Tibial nerve (tissue), 4 donors: ENCODE data around the gene WIPF3. TPM values are rescaled to one million over a fixed set of nuclear protein-coding genes. Genes with fewer than 3 reads are reported as not detected.

Experiments used
- DNase-seq, 2 donors: peaks; one replicate each; pipeline ENCODE4 v3.0.0-alpha.2; 2019; ENCODE audit warnings: low spot score in 2 of 2
- H3K27ac ChIP-seq, 4 donors: fragments of 200-600 bp; sonication (generic) in 3 of 4; one replicate each; pipeline ENCODE4 v1.5.1; 2017 to 2019; ENCODE audit warnings: mild to moderate bottlenecking in 1 of 4
- H3K27me3 ChIP-seq, 2 donors: fragments of 200-600 bp; sonication (generic) in 1 of 2; one replicate each; pipeline versions ENCODE4 v1.5.1 to v1.6.0; 2017 to 2019
- H3K36me3 ChIP-seq, 3 donors: fragments of 200-600 bp; sonication (generic); one replicate each; pipeline ENCODE4 v1.5.1; 2018 to 2019
- H3K4me1 ChIP-seq, 4 donors: fragments of 200-600 bp; sonication (generic) in 3 of 4; one replicate each; pipeline ENCODE4 v1.5.1; 2017 to 2019
- H3K4me3 ChIP-seq, 4 donors: fragments of 200-600 bp; sonication (generic) in 3 of 4; one replicate each; pipeline ENCODE4 v1.5.1; 2017 to 2019; ENCODE audit warnings: mild to moderate bottlenecking in 1 of 4, moderate library complexity in 1 of 4
- H3K9me3 ChIP-seq, 4 donors: fragments of 200-600 bp; sonication (generic) in 3 of 4; one replicate each; pipeline ENCODE4 v1.5.1; 2017 to 2019
- CTCF ChIP-seq, 5 experiments: fragments of 200-600 bp in 3 of 5; fragments of 450-650 bp in 2 of 5; sonication (generic) in 3 of 5; IDR thresholded peaks; one replicate each; pipeline ENCODE4 v1.5.1; 2016 to 2019; ENCODE audit warnings: antibody characterized with exemption in 5 of 5, mild to moderate bottlenecking in 3 of 5, moderate library complexity in 2 of 5
- EP300 ChIP-seq, 2 donors: sonication (generic); formaldehyde crosslinking; IDR thresholded peaks; one replicate each; pipeline ENCODE4 v1.6.1; 2017; ENCODE audit warnings: antibody characterized with exemption in 2 of 2, mild to moderate bottlenecking in 1 of 2
- POLR2A ChIP-seq, 2 donors: fragments of 450-650 bp; IDR thresholded peaks; one replicate each; pipeline ENCODE4 v1.6.1; 2017; ENCODE audit warnings: antibody characterized with exemption in 2 of 2, mild to moderate bottlenecking in 2 of 2, moderate library complexity in 2 of 2
- WGBS, 2 donors: methylation state at CpG; one replicate each; pipeline ENCODE4 v1.1.5; 2018; 5-methylcytosine and 5-hydroxymethylcytosine counted together
- total RNA-seq, 4 donors: library from RNA; depleted of rRNA; stranded (reverse); fragments of >200 nt; gene quantifications; one replicate each; pipeline ENCODE4 v1.1.0, GENCODE V29; 2016

Gene WIPF3
- total RNA-seq, 4 donors from 2014 or later = 2.4 to 4.2 (median 3.7) TPM

GRCh38 chr7:29857654-29858053 is 51.3 kb downstream of the WIPF3 start:
- TF ChIP-seq CTCF (IDR thresholded peaks at IDR 0.05) (no peak), EP300 (IDR thresholded peaks at IDR 0.05) (no peak), POLR2A (IDR thresholded peaks at IDR 0.05) (no peak)
- no peak for DNase-seq
- Histone ChIP-seq H3K27ac (no peak overlapping the region), H3K4me1 (no peaks in the 10 kb centered on the region), H3K4me3 (no peak overlapping the region), H3K9me3 (no peaks in the 10 kb centered on the region), H3K27me3 (no peaks in the 10 kb centered on the region), H3K36me3 (no peaks in the 10 kb centered on the region)

- no peak for DNase-seq
- H3K9me3 ChIP-seq = no peaks in the 10 kb centered on the region
- 58 to 69% methylated on average over 4 of the region's 4 CpGs for WGBS, 2 donors
- no peaks in the 10 kb centered on the region for H3K27me3 ChIP-seq
- no peak overlapping the region for H3K4me3 ChIP-seq
- H3K36me3 ChIP-seq = no peaks in the 10 kb centered on the region
- H3K27ac ChIP-seq = no peak overlapping the region
- H3K4me1 ChIP-seq = no peaks in the 10 kb centered on the region
- TF ChIP-seq CTCF (IDR thresholded peaks at IDR 0.05) = no peak
- TF ChIP-seq POLR2A (IDR thresholded peaks at IDR 0.05) = no peak
- TF ChIP-seq EP300 (IDR thresholded peaks at IDR 0.05) = no peak
These were observed 52.1 kb downstream of the WIPF3 start for GRCh38 chr7:29858191-29858951.

- WGBS, 2 donors = 90 to 93% methylated on average over 5 of the region's 5 CpGs
These were observed 52.8 kb downstream of the WIPF3 start for GRCh38 chr7:29859104-29859503.

GRCh38 chr7:29859524-29860185 is 53.3 kb downstream of the WIPF3 start:
- Histone ChIP-seq H3K36me3 (no peaks in the 10 kb centered on the region), H3K4me1 (peaks cover 0 to 5% (median 2%) of the 10 kb centered on the region in 4 donors), H3K27me3 (no peaks in the 10 kb centered on the region), H3K9me3 (no peaks in the 10 kb centered on the region), H3K27ac (no peak overlapping the region), H3K4me3 (no peak overlapping the region)
- TF ChIP-seq EP300 (IDR thresholded peaks at IDR 0.05) (no peak), POLR2A (IDR thresholded peaks at IDR 0.05) (no peak), CTCF (IDR thresholded peaks at IDR 0.05) (no peak)
- 58 to 71% methylated on average over 4 of the region's 4 CpGs for WGBS, 2 donors
- no peak for DNase-seq

More at GRCh38 chr7:29859104-29859503, 52.8 kb downstream of the WIPF3 start:
- Histone ChIP-seq H3K36me3 (no peaks in the 10 kb centered on the region), H3K27me3 (no peaks in the 10 kb centered on the region), H3K4me3 (no peak overlapping the region), H3K9me3 (no peaks in the 10 kb centered on the region), H3K27ac (no peak overlapping the region), H3K4me1 (peaks cover 0 to under 1% (median 0%) of the 10 kb centered on the region in 4 donors)
- TF ChIP-seq EP300 (IDR thresholded peaks at IDR 0.05) (no peak), POLR2A (IDR thresholded peaks at IDR 0.05) (no peak), CTCF (IDR thresholded peaks at IDR 0.05) (no peak)
- DNase-seq = no peak

GRCh38 chr7:29860186-29860585 is 53.9 kb downstream of the WIPF3 start:
- DNase-seq = no peak
- WGBS, 2 donors = 78 to 93% methylated on average over 2 of the region's 2 CpGs
- H3K9me3 ChIP-seq = no peaks in the 10 kb centered on the region

More at GRCh38 chr7:29860186-29860585, 53.9 kb downstream of the WIPF3 start:
- TF ChIP-seq POLR2A (IDR thresholded peaks at IDR 0.05) = no peak
- TF ChIP-seq EP300 (IDR thresholded peaks at IDR 0.05) = no peak
- TF ChIP-seq CTCF (IDR thresholded peaks at IDR 0.05) = no peak
- peaks cover 0 to 8% (median 5%) of the 10 kb centered on the region in 4 donors for H3K4me1 ChIP-seq
- H3K4me3 ChIP-seq = no peak overlapping the region
- H3K27ac ChIP-seq = no peak overlapping the region
- H3K27me3 ChIP-seq = no peaks in the 10 kb centered on the region
- H3K36me3 ChIP-seq = no peaks in the 10 kb centered on the region
